HL-60 (cell line): ENCODE results near the gene OPRD1.

ENCODE experiments used
- GABPA ChIP-seq: IDR thresholded peaks from 2 replicates; pipeline ENCODE4 v1.6.1; 2012; ENCODE audit warnings: low read depth
- POLR2AphosphoS5 ChIP-seq: IDR thresholded peaks from 2 replicates; pipeline ENCODE4 v1.6.1; 2012; ENCODE audit warnings: low read depth
- REST ChIP-seq: IDR thresholded peaks from 2 replicates; pipeline ENCODE4 v1.6.1; 2012; ENCODE audit warnings: low read depth; ENCODE audit not compliant: insufficient replicate concordance
- TF ChIP-seq, protein P1 (sequence below): IDR thresholded peaks from one replicate; pipeline ENCODE4 v1.5.1; 2011; ENCODE audit warnings: low read length, control low read depth, inconsistent platforms; ENCODE audit not compliant: insufficient read depth

GRCh38 chr1:28898405-28898881, 86.5 kb downstream of the OPRD1 start:
- TF ChIP-seq, protein P1, sequence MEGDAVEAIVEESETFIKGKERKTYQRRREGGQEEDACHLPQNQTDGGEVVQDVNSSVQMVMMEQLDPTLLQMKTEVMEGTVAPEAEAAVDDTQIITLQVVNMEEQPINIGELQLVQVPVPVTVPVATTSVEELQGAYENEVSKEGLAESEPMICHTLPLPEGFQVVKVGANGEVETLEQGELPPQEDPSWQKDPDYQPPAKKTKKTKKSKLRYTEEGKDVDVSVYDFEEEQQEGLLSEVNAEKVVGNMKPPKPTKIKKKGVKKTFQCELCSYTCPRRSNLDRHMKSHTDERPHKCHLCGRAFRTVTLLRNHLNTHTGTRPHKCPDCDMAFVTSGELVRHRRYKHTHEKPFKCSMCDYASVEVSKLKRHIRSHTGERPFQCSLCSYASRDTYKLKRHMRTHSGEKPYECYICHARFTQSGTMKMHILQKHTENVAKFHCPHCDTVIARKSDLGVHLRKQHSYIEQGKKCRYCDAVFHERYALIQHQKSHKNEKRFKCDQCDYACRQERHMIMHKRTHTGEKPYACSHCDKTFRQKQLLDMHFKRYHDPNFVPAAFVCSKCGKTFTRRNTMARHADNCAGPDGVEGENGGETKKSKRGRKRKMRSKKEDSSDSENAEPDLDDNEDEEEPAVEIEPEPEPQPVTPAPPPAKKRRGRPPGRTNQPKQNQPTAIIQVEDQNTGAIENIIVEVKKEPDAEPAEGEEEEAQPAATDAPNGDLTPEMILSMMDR, result no peak
- TF ChIP-seq GABPA (no peak), POLR2AphosphoS5 (no peak), REST (no peak)
